Measurements from ENCODE around the gene B4GALT6. TPM values are rescaled to one million over a fixed set of nuclear protein-coding genes. Genes with fewer than 3 reads are reported as not detected.

The B4GALT6 gene
- total RNA-seq, 2 donors from 2014 or later = 3.5 to 9.0 TPM

DNA sequence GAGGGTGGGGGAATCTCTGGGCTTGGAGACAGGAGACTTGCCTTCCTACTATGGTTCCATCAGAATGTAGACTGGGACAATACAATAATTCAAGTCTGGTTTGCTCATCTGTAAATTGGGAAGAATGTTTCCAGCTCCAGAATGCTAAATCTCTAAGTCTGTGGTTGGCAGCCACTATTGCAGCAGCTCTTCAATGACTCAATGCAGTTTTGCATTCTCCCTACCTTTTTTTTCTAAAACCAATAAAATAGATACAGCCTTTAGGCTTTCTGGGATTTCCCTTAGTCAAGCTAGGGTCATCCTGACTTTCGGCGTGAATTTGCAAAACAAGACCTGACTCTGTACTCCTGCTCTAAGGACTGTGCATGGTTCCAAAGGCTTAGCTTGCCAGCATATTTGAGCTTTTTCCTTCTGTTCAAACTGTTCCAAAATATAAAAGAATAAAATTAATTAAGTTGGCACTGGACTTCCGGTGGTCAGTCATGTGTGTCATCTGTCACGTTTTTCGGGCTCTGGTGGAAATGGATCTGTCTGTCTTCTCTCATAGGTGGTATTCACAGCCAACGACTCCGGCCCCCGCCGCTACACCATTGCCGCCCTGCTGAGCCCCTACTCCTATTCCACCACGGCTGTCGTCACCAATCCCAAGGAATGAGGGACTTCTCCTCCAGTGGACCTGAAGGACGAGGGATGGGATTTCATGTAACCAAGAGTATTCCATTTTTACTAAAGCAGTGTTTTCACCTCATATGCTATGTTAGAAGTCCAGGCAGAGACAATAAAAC, 86.2 kb downstream of the B4GALT6 start:
- Histone ChIP-seq H3K27ac (no peak overlapping the region), H3K36me3 (no peaks in the 10 kb centered on the region), H3K9me3 (no peaks in the 10 kb centered on the region), H3K27me3 (replicated peaks; ENCODE audit: insufficient read depth) (no peaks in the 10 kb centered on the region), H3K4me1 (replicated peaks) (no peaks in the 10 kb centered on the region), H3K4me3 (no peak overlapping the region)
- WGBS = 92% methylated on average over 13 of the region's 13 CpGs
- no peak for DNase-seq (ENCODE audit: low spot score)
- no peak for TF ChIP-seq POLR2A (IDR thresholded peaks at IDR 0.05)
- TF ChIP-seq, protein P1, sequence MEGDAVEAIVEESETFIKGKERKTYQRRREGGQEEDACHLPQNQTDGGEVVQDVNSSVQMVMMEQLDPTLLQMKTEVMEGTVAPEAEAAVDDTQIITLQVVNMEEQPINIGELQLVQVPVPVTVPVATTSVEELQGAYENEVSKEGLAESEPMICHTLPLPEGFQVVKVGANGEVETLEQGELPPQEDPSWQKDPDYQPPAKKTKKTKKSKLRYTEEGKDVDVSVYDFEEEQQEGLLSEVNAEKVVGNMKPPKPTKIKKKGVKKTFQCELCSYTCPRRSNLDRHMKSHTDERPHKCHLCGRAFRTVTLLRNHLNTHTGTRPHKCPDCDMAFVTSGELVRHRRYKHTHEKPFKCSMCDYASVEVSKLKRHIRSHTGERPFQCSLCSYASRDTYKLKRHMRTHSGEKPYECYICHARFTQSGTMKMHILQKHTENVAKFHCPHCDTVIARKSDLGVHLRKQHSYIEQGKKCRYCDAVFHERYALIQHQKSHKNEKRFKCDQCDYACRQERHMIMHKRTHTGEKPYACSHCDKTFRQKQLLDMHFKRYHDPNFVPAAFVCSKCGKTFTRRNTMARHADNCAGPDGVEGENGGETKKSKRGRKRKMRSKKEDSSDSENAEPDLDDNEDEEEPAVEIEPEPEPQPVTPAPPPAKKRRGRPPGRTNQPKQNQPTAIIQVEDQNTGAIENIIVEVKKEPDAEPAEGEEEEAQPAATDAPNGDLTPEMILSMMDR (IDR thresholded peaks at IDR 0.05) = no peak
- intact Hi-C loops (cut with DNase I) = no loop called here

DNA sequence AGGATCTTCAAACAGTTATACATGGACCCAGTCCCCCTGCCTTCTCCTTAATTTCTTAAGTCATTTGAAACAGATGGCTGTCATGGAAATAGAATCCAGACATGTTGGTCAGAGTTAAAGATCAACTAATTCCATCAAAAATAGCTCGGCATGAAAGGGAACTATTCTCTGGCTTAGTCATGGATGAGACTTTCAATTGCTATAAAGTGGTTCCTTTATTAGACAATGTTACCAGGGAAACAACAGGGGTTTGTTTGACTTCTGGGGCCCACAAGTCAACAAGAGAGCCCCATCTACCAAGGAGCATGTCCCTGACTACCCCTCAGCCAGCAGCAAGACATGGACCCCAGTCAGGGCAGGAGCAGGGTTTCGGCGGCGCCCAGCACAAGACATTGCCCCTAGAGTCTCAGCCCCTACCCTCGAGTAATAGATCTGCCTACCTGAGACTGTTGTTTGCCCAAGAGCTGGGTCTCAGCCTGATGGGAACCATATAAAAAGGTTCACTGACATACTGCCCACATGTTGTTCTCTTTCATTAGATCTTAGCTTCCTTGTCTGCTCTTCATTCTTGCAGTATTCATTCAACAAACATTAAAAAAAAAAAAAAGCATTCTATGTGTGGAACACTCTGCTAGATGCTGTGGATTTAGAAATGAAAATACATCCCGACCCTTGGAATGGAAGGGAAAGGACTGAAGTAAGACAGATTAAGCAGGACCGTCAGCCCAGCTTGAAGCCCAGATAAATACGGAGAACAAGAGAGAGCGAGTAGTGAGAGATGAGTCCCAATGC, 88.1 kb downstream of the B4GALT6 start:
- no peak overlapping the region for H3K27ac ChIP-seq
- no peaks in the 10 kb centered on the region for H3K27me3 ChIP-seq (replicated peaks; ENCODE audit: insufficient read depth)
- DNase-seq (ENCODE audit: low spot score) = no peak
- 86% methylated on average over 9 of the region's 9 CpGs for WGBS
- no peaks in the 10 kb centered on the region for H3K36me3 ChIP-seq
- TF ChIP-seq, protein P1 (IDR thresholded peaks at IDR 0.05) = no peak
- no peak for TF ChIP-seq POLR2AphosphoS5 (IDR thresholded peaks at IDR 0.05)
- no peak for TF ChIP-seq POLR2A (IDR thresholded peaks at IDR 0.05)
- H3K9me3 ChIP-seq = no peaks in the 10 kb centered on the region
- H3K4me3 ChIP-seq = no peak overlapping the region
- intact Hi-C loops (cut with DNase I) = no loop called here
- no peaks in the 10 kb centered on the region for H3K4me1 ChIP-seq (replicated peaks)

DNA sequence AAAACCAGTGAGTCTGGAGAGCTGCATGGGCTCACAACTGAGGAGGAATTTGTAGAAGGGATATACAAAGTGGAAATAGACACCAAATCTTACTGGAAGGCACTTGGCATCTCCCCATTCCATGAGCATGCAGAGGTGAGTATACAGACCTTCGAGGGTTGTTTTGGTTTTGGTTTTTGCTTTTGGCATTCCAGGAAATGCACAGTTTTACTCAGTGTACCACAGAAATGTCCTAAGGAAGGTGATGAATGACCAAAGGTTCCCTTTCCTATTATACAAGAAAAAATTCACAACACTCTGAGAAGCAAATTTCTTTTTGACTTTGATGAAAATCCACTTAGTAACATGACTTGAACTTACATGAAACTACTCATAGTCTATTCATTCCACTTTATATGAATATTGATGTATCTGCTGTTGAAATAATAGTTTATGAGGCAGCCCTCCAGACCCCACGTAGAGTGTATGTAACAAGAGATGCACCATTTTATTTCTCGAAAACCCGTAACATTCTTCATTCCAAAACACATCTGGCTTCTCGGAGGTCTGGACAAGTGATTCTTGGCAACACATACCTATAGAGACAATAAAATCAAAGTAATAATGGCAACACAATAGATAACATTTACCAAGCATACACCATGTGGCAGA, 89.1 kb downstream of the B4GALT6 start:
- TF ChIP-seq, protein P1 (IDR thresholded peaks at IDR 0.05) = no peak
- TF ChIP-seq POLR2A (IDR thresholded peaks at IDR 0.05) (no peak), POLR2AphosphoS5 (IDR thresholded peaks at IDR 0.05) (no peak)
- no peaks in the 10 kb centered on the region for H3K36me3 ChIP-seq
- H3K27me3 ChIP-seq (replicated peaks; ENCODE audit: insufficient read depth) = no peaks in the 10 kb centered on the region
- DNase-seq (ENCODE audit: low spot score) = no peak
- 59% methylated on average over 5 of the region's 5 CpGs for WGBS
- H3K9me3 ChIP-seq = no peaks in the 10 kb centered on the region
- no peaks in the 10 kb centered on the region for H3K4me1 ChIP-seq (replicated peaks)
- no peak overlapping the region for H3K4me3 ChIP-seq
- intact Hi-C loops (cut with DNase I) = no loop called here
- no peak overlapping the region for H3K27ac ChIP-seq

DNA sequence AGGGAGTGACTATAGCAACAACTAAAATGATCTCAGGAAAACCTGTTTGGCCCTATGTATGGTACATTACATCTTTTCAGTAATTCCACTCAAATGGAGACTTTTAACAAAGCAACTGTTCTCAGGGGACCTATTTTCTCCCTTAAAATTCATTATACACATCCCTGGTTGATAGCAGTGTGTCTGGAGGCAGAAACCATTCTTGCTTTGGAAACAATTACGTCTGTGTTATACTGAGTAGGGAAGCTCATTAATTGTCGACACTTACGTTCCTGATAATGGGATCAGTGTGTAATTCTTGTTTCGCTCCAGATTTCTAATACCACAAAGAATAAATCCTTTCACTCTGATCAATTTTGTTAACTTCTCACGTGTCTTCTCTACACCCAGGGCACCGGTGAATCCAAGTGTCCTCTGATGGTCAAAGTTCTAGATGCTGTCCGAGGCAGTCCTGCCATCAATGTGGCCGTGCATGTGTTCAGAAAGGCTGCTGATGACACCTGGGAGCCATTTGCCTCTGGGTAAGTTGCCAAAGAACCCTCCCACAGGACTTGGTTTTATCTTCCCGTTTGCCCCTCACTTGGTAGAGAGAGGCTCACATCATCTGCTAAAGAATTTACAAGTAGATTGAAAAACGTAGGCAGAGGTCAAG, 91.7 kb downstream of the B4GALT6 start:
- H3K27ac ChIP-seq = no peak overlapping the region
- H3K27me3 ChIP-seq (replicated peaks; ENCODE audit: insufficient read depth) = no peaks in the 10 kb centered on the region
- WGBS = 85% methylated on average over 10 of the region's 10 CpGs
- H3K36me3 ChIP-seq = no peaks in the 10 kb centered on the region
- no peaks in the 10 kb centered on the region for H3K9me3 ChIP-seq
- DNase-seq (ENCODE audit: low spot score) = no peak
- H3K4me1 ChIP-seq (replicated peaks) = no peaks in the 10 kb centered on the region
- TF ChIP-seq POLR2A (IDR thresholded peaks at IDR 0.05) (no peak), POLR2AphosphoS5 (IDR thresholded peaks at IDR 0.05) (no peak)
- TF ChIP-seq, protein P1 (IDR thresholded peaks at IDR 0.05) = no peak
- intact Hi-C loops (cut with DNase I) = no loop called here
- no peak overlapping the region for H3K4me3 ChIP-seq
